Fibroblast of the aortic adventitia (primary cell): ENCODE measurements around the gene NANS. TPM values are rescaled to one million over a fixed set of nuclear protein-coding genes. Genes with fewer than 3 reads are reported as not detected.

Experiments used
- DNase-seq: peaks from one replicate; pipeline ENCODE4 v3.0.0-alpha.2; 2010; ENCODE audit warnings: low read depth
- H3K4me3 ChIP-seq: 2 replicates; pipeline ENCODE4 v1.5.1; 2011; ENCODE audit warnings: low read depth, mild to moderate bottlenecking, control low read depth, low read length, moderate library complexity
- total RNA-seq: library from RNA; depleted of rRNA; stranded (reverse); fragments of >200 nt; gene quantifications from 2 replicates; pipeline ENCODE4 v1.2.3, GENCODE V29; 2012; ENCODE audit warnings: low replicate concordance
- TF ChIP-seq, protein P1 (sequence below): IDR thresholded peaks from 2 replicates; pipeline ENCODE4 v1.5.1; 2011; ENCODE audit warnings: mild to moderate bottlenecking, low read length, control low read depth, inconsistent platforms; ENCODE audit not compliant: insufficient read depth

NANS gene
- total RNA-seq, 1 donor: 62.5 TPM

DNA sequence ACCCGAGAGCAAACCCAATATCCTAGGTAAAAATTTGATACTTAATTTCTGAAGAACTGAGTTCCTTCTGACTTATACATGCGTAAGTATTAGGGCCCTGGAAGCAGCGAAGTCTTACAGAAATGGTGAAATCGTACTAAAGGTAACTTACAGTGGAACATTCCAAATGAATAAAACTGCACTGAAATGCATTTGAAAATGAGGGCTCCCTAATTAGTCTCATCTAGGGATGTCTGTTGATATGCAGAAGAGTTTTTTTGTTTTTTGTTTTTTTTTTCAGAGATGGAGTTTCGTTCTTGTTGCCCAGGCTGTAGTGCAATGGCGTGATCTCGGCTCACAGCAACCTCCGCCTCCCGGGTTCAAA, 10.4 kb upstream of the NANS start:
- TF ChIP-seq, protein P1, sequence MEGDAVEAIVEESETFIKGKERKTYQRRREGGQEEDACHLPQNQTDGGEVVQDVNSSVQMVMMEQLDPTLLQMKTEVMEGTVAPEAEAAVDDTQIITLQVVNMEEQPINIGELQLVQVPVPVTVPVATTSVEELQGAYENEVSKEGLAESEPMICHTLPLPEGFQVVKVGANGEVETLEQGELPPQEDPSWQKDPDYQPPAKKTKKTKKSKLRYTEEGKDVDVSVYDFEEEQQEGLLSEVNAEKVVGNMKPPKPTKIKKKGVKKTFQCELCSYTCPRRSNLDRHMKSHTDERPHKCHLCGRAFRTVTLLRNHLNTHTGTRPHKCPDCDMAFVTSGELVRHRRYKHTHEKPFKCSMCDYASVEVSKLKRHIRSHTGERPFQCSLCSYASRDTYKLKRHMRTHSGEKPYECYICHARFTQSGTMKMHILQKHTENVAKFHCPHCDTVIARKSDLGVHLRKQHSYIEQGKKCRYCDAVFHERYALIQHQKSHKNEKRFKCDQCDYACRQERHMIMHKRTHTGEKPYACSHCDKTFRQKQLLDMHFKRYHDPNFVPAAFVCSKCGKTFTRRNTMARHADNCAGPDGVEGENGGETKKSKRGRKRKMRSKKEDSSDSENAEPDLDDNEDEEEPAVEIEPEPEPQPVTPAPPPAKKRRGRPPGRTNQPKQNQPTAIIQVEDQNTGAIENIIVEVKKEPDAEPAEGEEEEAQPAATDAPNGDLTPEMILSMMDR: no peak
- H3K4me3 ChIP-seq: peak overlapping the region; percentile 64
- DNase-seq: no peak

DNA sequence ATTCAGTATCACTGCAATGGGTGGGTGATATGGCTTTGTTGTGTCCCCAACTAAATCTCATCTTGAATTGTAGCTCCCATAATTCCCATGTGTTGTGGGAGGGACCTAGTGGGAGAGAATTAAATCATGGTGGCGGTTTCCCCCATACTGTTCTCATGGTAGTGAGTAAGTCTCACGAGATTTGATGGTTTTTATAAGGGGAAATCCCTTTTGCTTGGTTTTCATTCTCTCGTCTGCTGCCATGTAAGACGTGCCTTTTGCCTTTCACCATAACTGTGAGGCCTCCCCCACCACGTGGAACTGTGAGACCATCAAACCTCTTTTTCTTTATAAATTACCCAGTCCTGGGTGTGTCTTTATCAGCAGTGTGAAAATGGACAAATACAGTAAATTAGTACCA, 9.5 kb upstream of the NANS start:
- no peak overlapping the region for H3K4me3 ChIP-seq
- TF ChIP-seq, protein P1: no peak

DNA sequence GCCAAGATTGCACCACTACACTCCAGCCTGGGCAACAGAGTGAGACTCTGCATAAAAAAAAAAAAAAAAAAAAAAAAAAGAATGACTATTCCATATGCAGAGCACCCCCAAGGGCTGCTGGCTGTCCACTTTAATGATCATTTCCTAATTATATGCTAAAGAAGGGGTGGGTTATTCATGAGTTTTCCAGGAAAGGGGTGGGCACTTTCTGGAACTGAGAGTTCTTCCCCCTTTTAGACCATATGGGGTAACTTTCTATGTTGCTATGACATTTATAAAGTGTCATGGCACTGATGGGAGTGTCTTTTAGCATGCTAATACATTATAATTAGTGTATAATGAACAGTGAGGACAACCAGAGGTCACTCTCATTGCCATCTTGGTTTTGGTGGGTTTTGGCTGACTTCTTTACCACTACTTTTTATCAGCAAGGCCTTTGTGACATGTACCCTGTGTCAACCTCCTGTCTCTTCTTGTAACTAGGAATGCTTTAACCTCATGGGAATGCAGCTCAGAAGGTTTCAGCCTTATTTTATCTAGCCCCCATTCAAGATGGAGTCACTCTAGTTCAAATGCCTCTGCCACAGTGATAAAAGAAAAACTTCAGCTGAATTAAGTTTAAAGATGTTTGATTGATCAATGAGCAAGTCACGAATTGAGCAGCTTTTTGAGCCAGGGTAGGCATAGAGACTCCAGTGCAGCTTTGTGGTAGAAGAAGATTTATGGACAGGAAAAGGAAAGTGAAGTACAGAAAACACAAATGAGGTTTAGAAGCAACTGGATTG, 7.1 kb upstream of the NANS start:
- TF ChIP-seq, protein P1: no peak
- no peak for DNase-seq
- H3K4me3 ChIP-seq: no peak overlapping the region

More for the DNA sequence above, 9.5 kb upstream of the NANS start:
- no peak for DNase-seq

DNA sequence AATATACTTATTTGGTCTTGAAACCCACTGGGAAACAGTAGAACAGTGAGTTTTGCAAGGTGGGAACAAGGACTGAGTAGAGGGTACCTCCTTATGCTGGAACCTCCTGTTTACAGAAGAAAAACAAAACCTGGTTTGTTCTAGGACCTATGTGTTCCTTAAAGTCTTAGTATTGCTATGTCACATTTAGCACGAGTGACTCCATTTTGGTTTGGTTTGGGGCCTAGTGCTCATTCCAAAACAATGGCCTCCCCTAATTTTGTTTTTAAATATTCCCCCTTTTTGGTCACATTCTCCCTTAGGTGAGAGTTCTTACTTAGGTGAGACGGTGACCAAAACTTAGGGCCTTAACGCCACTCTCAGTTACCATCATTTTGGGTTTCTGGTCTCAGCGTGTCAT, 6.2 kb upstream of the NANS start:
- TF ChIP-seq, protein P1: no peak

DNA sequence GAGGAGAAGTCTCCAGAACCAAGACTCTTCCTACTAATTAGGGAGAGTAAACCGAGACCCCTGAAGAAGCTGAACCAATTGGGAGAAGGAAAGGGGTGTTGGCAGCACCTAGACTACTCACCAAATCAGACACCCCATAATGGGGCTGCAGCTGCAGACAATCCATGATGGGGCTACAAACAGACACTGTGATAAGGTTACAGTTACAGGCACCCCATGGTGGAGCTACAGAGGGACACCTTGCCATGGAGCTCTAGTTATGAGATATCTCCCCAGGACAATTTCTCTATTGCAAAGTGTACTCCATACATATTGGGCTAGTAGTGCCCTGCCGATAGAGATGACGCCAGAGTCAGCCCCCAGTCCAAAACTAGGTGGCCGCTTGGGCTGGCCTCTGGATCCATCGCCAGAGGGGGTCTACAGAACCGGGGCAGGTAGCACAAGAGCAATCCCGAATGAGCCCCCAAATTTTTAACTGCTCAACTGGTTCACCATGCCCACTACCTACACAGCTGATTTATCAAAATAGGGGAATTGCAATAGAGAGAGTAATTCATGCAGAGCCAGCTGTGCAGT, 2.1 kb upstream of the NANS start:
- H3K4me3 ChIP-seq: no peak overlapping the region
- TF ChIP-seq, protein P1: no peak
- no peak for DNase-seq

More for the DNA sequence above, 6.2 kb upstream of the NANS start:
- DNase-seq: no peak
- H3K4me3 ChIP-seq: no peak overlapping the region

DNA sequence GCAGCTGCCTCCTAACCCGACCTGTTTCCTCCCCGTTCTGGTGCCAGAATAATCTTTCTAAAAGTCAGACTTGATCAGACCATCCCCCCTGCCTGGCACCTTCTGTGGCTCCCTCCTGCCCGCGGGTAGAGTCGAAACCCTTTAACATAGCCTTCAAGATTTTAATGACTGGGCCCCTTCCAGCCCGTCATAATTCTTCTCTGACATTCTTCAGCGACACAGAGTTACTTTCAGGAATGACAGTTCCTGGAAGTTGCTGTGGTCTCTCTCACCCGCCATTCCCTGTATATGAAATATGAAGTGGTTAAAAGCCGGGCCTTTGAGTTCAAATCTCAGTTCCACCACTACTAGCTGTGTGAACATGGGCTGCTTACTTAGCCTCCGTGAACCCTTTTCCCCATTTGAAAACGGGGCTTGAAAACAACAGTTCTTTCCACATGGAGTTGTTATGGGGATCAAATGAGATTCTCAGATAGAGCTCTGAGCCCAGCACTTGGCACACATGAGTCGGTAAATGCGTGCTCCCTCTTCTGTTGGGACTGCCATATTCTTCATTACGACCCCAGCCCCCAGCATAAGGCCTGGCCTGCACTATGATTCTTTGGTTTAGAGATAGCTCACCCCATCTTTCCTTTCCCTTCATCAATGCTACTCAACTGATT, 737 bp downstream of the NANS start:
- peak overlapping the region; percentile 90 for H3K4me3 ChIP-seq
- TF ChIP-seq, protein P1: no peak
- peak; percentile 25 for DNase-seq
